ENCODE results near the gene AKR1C8. TPM values are rescaled to one million over a fixed set of nuclear protein-coding genes. Genes with fewer than 3 reads are reported as not detected.

AKR1C8 gene
- polyA plus RNA-seq, 1 of the 3 experiments (the other 2 are of a cell fraction) = not detected

DNA sequence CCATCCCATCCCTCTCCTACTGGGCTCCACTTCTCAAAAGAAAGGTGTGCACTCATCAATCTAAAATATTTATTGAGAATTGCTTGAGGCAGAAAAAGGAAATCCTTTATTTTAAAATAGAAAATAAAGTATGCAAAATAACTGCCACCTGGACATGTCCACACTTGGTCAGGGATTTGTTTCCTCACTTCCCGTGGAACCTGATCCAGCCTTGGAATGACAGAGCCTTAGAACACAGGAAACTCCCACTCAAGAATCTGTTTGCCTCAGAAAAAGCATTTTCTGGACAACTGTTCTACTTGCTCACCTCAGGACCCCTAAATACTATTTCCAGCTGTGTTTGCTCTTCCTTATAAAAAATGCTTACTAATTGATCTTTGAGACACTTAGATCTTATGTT is 29.0 kb downstream of the AKR1C8 start:
- POLR2A ChIA-PET = no interaction called here
- H2AFZ ChIP-seq (ENCODE audit: low read depth) = no peak overlapping the region
- WGBS (ENCODE audit: low lambda C conversion rate) = 16% methylated on average over 1 of the region's 1 CpG

DNA sequence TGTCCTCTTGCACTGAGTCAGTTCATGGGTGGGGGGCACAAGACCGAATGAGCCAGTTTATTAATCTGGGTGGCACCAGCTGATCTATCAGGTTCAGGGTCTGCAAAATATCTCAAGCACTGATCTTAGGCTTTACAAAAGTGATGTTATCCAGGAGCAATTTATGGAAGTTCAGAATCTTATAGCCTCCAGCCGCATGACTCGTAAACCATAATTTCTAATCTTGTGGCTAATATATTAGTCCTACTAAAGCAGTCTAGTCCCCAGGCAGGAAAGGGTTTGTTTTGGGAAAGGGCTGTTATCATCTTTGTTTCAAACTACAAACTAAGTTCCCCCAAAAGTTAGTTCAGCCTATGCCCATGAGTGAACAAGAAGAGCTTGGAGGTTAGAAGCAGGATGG is 33.9 kb downstream of the AKR1C8 start:
- Histone ChIP-seq H3K4me1 (ENCODE audit: control insufficient read depth in 1 of 2, insufficient read depth in 2 of 2, low read depth in 1 of 2, low read length in 1 of 2) (no peaks in the 10 kb centered on the region), H3K9me2 (no peaks in the 10 kb centered on the region), H3F3A (replicated peaks; ENCODE audit: insufficient read depth) (no peaks in the 10 kb centered on the region), H3K9ac (no peak overlapping the region), H3K9me3 (no peaks in the 10 kb centered on the region), H4K20me1 (ENCODE audit: insufficient read depth) (no peaks in the 10 kb centered on the region), H3K4me2 (no peak overlapping the region), H3K79me2 (ENCODE audit: insufficient read depth) (no peaks in the 10 kb centered on the region), H3K36me3 (replicated peaks in 1 of 2; ENCODE audit: control insufficient read depth in 1 of 2, insufficient read depth in 2 of 2, low read length in 1 of 2) (no peaks in the 10 kb centered on the region), H3K27ac (ENCODE audit: low read depth in 2 of 2, low read length in 1 of 2) (no peak overlapping the region), H2AFZ (ENCODE audit: low read depth) (no peak overlapping the region), H3K27me3 (ENCODE audit: insufficient read depth) (no peaks in the 10 kb centered on the region), H3K4me3 (ENCODE audit: low read depth in 2 of 2, low read length in 1 of 2) (no peak overlapping the region)
- ChIA-PET POLR2A (no interaction called here), CTCF (no interaction called here)
- 17% methylated on average over 3 of the region's 3 CpGs for WGBS (ENCODE audit: low lambda C conversion rate)
- TF ChIP-seq EZH2phosphoT487 (IDR thresholded peaks at IDR 0.05; ENCODE audit: borderline replicate concordance, low read depth) = no peak
- no peak for TF ChIP-seq SIN3A (IDR thresholded peaks at IDR 0.05; ENCODE audit: borderline replicate concordance, low read depth, low read length)
- no peak for TF ChIP-seq RFX5 (IDR thresholded peaks at IDR 0.05; ENCODE audit: low read length)
- TF ChIP-seq POLR2AphosphoS5 (IDR thresholded peaks at IDR 0.05; ENCODE audit: low read depth, low read length) = no peak
- TF ChIP-seq, protein P1, sequence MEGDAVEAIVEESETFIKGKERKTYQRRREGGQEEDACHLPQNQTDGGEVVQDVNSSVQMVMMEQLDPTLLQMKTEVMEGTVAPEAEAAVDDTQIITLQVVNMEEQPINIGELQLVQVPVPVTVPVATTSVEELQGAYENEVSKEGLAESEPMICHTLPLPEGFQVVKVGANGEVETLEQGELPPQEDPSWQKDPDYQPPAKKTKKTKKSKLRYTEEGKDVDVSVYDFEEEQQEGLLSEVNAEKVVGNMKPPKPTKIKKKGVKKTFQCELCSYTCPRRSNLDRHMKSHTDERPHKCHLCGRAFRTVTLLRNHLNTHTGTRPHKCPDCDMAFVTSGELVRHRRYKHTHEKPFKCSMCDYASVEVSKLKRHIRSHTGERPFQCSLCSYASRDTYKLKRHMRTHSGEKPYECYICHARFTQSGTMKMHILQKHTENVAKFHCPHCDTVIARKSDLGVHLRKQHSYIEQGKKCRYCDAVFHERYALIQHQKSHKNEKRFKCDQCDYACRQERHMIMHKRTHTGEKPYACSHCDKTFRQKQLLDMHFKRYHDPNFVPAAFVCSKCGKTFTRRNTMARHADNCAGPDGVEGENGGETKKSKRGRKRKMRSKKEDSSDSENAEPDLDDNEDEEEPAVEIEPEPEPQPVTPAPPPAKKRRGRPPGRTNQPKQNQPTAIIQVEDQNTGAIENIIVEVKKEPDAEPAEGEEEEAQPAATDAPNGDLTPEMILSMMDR (IDR thresholded peaks at IDR 0.05) = no peak
- TF ChIP-seq CHD2 (IDR thresholded peaks at IDR 0.05; ENCODE audit: low read length, partially characterized antibody) = no peak
- no peak for TF ChIP-seq NRF1 (IDR thresholded peaks at IDR 0.05; ENCODE audit: low read depth, low read length)
- no peak for TF ChIP-seq TAF1 (IDR thresholded peaks at IDR 0.05; ENCODE audit: borderline replicate concordance, low read depth, low read length)
- no peak for TF ChIP-seq SMC3 (IDR thresholded peaks at IDR 0.05; ENCODE audit: low read depth, low read length)
- no peak for TF ChIP-seq FOXJ3 (CRISPR knock-in tag; IDR thresholded peaks at IDR 0.05)
- no peak for TF ChIP-seq RCOR1 (IDR thresholded peaks at IDR 0.05; ENCODE audit: low read length)
- no peak for DNase-seq

More for the DNA sequence above, 29.0 kb downstream of the AKR1C8 start:
- Histone ChIP-seq H3K9me2 (no peaks in the 10 kb centered on the region), H3K9me3 (no peaks in the 10 kb centered on the region), H3K79me2 (ENCODE audit: insufficient read depth) (no peaks in the 10 kb centered on the region), H4K20me1 (ENCODE audit: insufficient read depth) (no peaks in the 10 kb centered on the region), H3K36me3 (replicated peaks in 1 of 2; ENCODE audit: control insufficient read depth in 1 of 2, insufficient read depth in 2 of 2, low read length in 1 of 2) (no peaks in the 10 kb centered on the region), H3F3A (replicated peaks; ENCODE audit: insufficient read depth) (no peaks in the 10 kb centered on the region), H3K4me2 (no peak overlapping the region), H3K9ac (no peak overlapping the region), H3K4me3 (ENCODE audit: low read depth in 2 of 2, low read length in 1 of 2) (no peak overlapping the region), H3K27me3 (ENCODE audit: insufficient read depth) (no peaks in the 10 kb centered on the region), H3K27ac (ENCODE audit: low read depth in 2 of 2, low read length in 1 of 2) (no peak overlapping the region), H3K4me1 (ENCODE audit: control insufficient read depth in 1 of 2, insufficient read depth in 2 of 2, low read depth in 1 of 2, low read length in 1 of 2) (no peaks in the 10 kb centered on the region)
- CTCF ChIA-PET = no interaction called here
- TF ChIP-seq ELF1 (IDR thresholded peaks at IDR 0.05) (no peak), RCOR1 (IDR thresholded peaks at IDR 0.05; ENCODE audit: low read length) (no peak), NRF1 (IDR thresholded peaks at IDR 0.05; ENCODE audit: low read depth, low read length) (no peak), RAD21 (IDR thresholded peaks at IDR 0.05; ENCODE audit: low read length) (no peak), FOSL2 (IDR thresholded peaks at IDR 0.05; ENCODE audit: borderline replicate concordance, low read depth) (no peak), MEF2A (IDR thresholded peaks at IDR 0.05; ENCODE audit: borderline replicate concordance, low read depth) (no peak), CHD2 (IDR thresholded peaks at IDR 0.05; ENCODE audit: low read length, partially characterized antibody) (no peak), POLR2AphosphoS5 (IDR thresholded peaks at IDR 0.05; ENCODE audit: low read depth, low read length) (no peak), GATA2 (CRISPR knock-in tag; IDR thresholded peaks at IDR 0.05) (no peak), TCF12 (IDR thresholded peaks at IDR 0.05) (no peak), SIN3A (IDR thresholded peaks at IDR 0.05; ENCODE audit: borderline replicate concordance, low read depth, low read length) (no peak), FOXM1 (IDR thresholded peaks at IDR 0.05; ENCODE audit: low read depth) (no peak)
- TF ChIP-seq, protein P2, sequence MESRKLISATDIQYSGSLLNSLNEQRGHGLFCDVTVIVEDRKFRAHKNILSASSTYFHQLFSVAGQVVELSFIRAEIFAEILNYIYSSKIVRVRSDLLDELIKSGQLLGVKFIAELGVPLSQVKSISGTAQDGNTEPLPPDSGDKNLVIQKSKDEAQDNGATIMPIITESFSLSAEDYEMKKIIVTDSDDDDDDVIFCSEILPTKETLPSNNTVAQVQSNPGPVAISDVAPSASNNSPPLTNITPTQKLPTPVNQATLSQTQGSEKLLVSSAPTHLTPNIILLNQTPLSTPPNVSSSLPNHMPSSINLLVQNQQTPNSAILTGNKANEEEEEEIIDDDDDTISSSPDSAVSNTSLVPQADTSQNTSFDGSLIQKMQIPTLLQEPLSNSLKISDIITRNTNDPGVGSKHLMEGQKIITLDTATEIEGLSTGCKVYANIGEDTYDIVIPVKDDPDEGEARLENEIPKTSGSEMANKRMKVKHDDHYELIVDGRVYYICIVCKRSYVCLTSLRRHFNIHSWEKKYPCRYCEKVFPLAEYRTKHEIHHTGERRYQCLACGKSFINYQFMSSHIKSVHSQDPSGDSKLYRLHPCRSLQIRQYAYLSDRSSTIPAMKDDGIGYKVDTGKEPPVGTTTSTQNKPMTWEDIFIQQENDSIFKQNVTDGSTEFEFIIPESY (IDR thresholded peaks at IDR 0.05; ENCODE audit: borderline replicate concordance, low read depth) = no peak
- TF ChIP-seq, protein P3, sequence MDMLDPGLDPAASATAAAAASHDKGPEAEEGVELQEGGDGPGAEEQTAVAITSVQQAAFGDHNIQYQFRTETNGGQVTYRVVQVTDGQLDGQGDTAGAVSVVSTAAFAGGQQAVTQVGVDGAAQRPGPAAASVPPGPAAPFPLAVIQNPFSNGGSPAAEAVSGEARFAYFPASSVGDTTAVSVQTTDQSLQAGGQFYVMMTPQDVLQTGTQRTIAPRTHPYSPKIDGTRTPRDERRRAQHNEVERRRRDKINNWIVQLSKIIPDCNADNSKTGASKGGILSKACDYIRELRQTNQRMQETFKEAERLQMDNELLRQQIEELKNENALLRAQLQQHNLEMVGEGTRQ (IDR thresholded peaks at IDR 0.05; ENCODE audit: borderline replicate concordance, low read depth, low read length) = no peak
- no peak for DNase-seq
